Measurements from ENCODE around the gene FCRLB.
"Not testable (repeated sequence)": the region's sequence is repeated elsewhere in the genome, so short reads cannot be mapped to it uniquely, and the experiment has no call there.

FCRLB gene

DNA sequence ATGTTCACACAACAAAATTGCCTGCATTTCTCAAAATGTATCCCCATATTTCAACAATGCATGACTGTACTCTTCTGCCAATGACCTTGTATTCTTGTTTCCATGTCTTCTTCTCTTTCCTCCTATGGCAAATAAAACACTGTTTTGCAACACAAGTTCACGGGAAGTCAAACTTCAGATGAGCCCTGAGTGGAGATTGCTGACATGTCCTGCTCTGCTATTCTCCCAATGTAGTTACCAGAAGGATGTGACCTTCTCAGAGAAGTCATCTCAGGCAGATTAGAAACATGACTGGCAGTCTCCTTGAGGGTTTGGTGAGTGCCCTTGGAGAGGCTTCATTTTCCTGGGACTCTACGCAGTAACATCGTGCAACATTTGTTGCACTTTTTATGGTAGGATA lies 42.8 kb upstream of the FCRLB start:
- TF ChIP-seq, protein P1, sequence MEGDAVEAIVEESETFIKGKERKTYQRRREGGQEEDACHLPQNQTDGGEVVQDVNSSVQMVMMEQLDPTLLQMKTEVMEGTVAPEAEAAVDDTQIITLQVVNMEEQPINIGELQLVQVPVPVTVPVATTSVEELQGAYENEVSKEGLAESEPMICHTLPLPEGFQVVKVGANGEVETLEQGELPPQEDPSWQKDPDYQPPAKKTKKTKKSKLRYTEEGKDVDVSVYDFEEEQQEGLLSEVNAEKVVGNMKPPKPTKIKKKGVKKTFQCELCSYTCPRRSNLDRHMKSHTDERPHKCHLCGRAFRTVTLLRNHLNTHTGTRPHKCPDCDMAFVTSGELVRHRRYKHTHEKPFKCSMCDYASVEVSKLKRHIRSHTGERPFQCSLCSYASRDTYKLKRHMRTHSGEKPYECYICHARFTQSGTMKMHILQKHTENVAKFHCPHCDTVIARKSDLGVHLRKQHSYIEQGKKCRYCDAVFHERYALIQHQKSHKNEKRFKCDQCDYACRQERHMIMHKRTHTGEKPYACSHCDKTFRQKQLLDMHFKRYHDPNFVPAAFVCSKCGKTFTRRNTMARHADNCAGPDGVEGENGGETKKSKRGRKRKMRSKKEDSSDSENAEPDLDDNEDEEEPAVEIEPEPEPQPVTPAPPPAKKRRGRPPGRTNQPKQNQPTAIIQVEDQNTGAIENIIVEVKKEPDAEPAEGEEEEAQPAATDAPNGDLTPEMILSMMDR (IDR thresholded peaks at IDR 0.05) = no peak
- no peak overlapping the region for H3K4me3 ChIP-seq (ENCODE audit: low read depth, low read length)
- H3K36me3 ChIP-seq (ENCODE audit: control insufficient read depth, insufficient read depth, low read length) = no peaks in the 10 kb centered on the region
- H3K9ac ChIP-seq = no peak overlapping the region
- no peak overlapping the region for H3K4me2 ChIP-seq (ENCODE audit: low read length)
- H3K79me2 ChIP-seq = no peaks in the 10 kb centered on the region
- H3K27ac ChIP-seq = no peak overlapping the region
- H3K4me1 ChIP-seq = no peaks in the 10 kb centered on the region
- no peaks in the 10 kb centered on the region for H3K9me3 ChIP-seq (ENCODE audit: control insufficient read depth, low read length)
- H3K27me3 ChIP-seq (ENCODE audit: control insufficient read depth, insufficient read depth, low read length) = no peaks in the 10 kb centered on the region
- no peak overlapping the region for H2AFZ ChIP-seq

DNA sequence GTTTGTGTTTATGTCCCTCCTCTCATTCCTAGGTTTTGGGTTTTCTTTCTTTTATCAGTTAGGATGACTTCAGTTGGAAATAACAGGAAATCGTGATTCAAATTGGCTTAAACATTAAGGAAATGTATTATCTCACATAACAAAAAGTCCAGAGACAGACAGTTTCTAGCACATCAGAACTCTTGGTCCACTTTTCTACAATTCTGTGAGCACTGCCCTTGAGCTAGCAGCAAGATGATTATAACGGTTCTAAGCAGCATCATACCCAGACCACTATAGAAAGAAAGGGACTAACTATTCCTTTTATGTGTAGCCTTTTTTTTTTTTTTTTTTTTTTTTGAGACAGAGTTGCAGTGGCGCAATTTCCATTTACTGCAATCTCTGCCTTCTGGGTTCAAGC lies 39.5 kb upstream of the FCRLB start:
- no peaks in the 10 kb centered on the region for H3K9me3 ChIP-seq (ENCODE audit: control insufficient read depth, low read length)
- no peak overlapping the region for H2AFZ ChIP-seq
- H3K9ac ChIP-seq = no peak overlapping the region
- H3K4me3 ChIP-seq (ENCODE audit: low read depth, low read length) = no peak overlapping the region
- H3K27ac ChIP-seq = no peak overlapping the region
- no peak overlapping the region for H3K4me2 ChIP-seq (ENCODE audit: low read length)
- no peaks in the 10 kb centered on the region for H3K79me2 ChIP-seq
- no peaks in the 10 kb centered on the region for H3K36me3 ChIP-seq (ENCODE audit: control insufficient read depth, insufficient read depth, low read length)
- H3K4me1 ChIP-seq = no peaks in the 10 kb centered on the region
- no peaks in the 10 kb centered on the region for H3K27me3 ChIP-seq (ENCODE audit: control insufficient read depth, insufficient read depth, low read length)
- TF ChIP-seq, protein P1 (IDR thresholded peaks at IDR 0.05) = no peak

DNA sequence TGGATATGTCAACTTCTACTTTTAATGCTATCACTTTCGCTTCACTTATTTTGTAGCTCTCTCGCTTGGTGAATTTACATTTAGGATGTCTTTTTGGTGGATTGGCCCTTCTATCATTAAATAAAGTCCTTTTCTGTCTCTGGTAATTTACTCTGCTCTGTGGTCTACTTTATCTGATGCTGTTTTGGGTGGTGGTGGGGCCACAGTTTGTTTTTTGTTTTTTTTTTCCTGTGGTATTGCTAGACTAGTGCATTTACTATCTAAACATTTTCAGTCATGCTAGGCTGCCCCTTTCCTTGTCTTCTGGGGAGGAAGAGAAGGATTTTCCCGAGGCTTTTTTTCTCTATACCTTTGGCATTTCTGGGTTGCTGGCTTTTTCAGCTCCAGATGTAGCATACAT lies 32.4 kb upstream of the FCRLB start:
- no peak overlapping the region for H2AFZ ChIP-seq
- no peaks in the 10 kb centered on the region for H3K27me3 ChIP-seq (ENCODE audit: control insufficient read depth, insufficient read depth, low read length)
- H3K4me2 ChIP-seq (ENCODE audit: low read length) = no peak overlapping the region
- H3K9me3 ChIP-seq (ENCODE audit: control insufficient read depth, low read length) = no peaks in the 10 kb centered on the region
- H3K36me3 ChIP-seq (ENCODE audit: control insufficient read depth, insufficient read depth, low read length) = no peaks in the 10 kb centered on the region
- TF ChIP-seq, protein P1 (IDR thresholded peaks at IDR 0.05) = no peak
- no peak overlapping the region for H3K27ac ChIP-seq
- no peaks in the 10 kb centered on the region for H3K4me1 ChIP-seq
- H3K4me3 ChIP-seq (ENCODE audit: low read depth, low read length) = no peak overlapping the region
- no peak overlapping the region for H3K9ac ChIP-seq
- no peaks in the 10 kb centered on the region for H3K79me2 ChIP-seq

DNA sequence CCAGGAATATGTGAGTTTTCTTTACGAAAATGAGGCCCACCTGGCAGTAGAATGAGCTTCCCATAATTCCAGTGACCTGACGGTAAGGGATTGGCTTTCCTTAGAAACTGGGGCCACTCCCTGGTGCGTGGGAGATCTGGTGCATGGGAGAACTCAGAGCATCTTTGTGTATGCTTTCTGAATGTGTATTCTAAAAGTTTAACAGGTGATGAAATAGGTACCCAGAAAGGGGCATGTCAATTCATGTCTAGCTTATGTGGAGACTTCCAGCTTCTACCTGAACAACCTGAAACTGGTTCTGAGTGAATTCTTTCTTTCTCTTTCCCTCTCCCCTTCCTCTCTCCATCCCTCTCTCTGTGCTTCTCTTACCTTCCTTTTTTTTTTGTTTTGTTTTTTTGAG lies 29.5 kb upstream of the FCRLB start:
- H3K4me3 ChIP-seq (ENCODE audit: low read depth, low read length) = no peak overlapping the region
- H3K27me3 ChIP-seq (ENCODE audit: control insufficient read depth, insufficient read depth, low read length) = no peaks in the 10 kb centered on the region
- TF ChIP-seq, protein P1 (IDR thresholded peaks at IDR 0.05) = no peak
- H3K36me3 ChIP-seq (ENCODE audit: control insufficient read depth, insufficient read depth, low read length) = no peaks in the 10 kb centered on the region
- no peak overlapping the region for H2AFZ ChIP-seq
- no peak overlapping the region for H3K27ac ChIP-seq
- H3K4me1 ChIP-seq = no peaks in the 10 kb centered on the region
- no peaks in the 10 kb centered on the region for H3K9me3 ChIP-seq (ENCODE audit: control insufficient read depth, low read length)
- no peak overlapping the region for H3K4me2 ChIP-seq (ENCODE audit: low read length)
- no peaks in the 10 kb centered on the region for H3K79me2 ChIP-seq
- no peak overlapping the region for H3K9ac ChIP-seq

DNA sequence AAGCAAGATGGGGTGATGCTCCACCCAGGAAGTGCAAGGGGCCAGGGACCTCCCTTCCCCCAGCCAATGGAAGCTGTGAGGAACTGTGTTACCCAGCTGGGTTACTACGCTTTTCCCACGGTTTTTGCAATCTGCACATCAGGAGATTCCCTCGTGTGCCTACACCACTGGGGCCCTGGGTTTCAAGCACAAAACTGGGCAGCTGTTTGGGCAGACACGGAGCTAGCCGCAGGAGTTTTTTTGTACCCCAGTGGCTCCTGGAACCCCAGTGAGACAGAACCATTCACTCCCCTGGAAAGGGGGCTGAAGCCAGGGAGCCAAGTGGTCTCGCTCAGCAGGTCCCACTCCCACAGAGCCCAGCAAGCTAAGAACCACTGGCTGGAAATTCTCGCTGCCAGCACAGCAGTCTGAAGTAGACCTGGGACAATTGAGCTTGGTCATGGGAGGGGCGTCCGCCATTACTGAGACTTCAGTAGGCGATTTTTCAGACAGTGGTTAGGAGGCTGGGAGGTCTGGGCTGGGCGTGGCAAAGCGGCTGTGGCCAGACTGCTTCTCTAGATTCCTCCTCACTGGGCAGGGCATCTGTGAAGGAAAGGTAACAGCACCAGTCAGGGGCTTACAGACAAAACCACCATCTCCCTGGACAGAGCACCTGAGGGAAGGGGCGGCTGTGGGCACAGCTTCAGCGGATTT lies 28.2 kb upstream of the FCRLB start:
- H3K9ac ChIP-seq; H3K79me2 ChIP-seq; H3K4me1 ChIP-seq; H3K27ac ChIP-seq; H2AFZ ChIP-seq; H3K4me2 ChIP-seq (ENCODE audit: low read length); H3K4me3 ChIP-seq (ENCODE audit: low read depth, low read length); H3K36me3 ChIP-seq (ENCODE audit: control insufficient read depth, insufficient read depth, low read length); H3K27me3 ChIP-seq (ENCODE audit: control insufficient read depth, insufficient read depth, low read length); H3K9me3 ChIP-seq (ENCODE audit: control insufficient read depth, low read length): not testable (repeated sequence)

DNA sequence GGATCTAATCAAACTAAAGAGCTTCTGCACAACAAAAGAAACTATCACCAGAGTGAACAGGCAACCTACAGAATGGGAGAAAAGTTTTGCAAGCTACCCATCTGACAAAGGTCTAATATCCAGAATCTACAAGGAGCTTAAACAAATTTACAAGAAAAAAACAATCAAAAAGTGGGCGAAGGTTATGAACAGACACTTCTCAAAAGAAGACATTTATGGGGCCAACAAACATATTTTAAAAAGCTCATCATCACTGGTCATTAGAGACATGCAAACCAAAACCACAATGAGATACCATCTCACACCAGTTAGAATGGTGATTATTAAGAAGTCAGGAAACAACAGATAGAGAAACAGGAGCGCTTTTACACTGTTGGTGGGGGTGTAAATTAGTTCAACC lies 23.0 kb upstream of the FCRLB start:
- H3K4me3 ChIP-seq (ENCODE audit: low read depth, low read length) = not testable (repeated sequence)

More for the DNA sequence above, 23.0 kb upstream of the FCRLB start:
- not testable (repeated sequence) for H3K36me3 ChIP-seq (ENCODE audit: control insufficient read depth, insufficient read depth, low read length); H3K4me1 ChIP-seq; H3K9ac ChIP-seq; H2AFZ ChIP-seq; H3K4me2 ChIP-seq (ENCODE audit: low read length); H3K27me3 ChIP-seq (ENCODE audit: control insufficient read depth, insufficient read depth, low read length); H3K79me2 ChIP-seq; H3K9me3 ChIP-seq (ENCODE audit: control insufficient read depth, low read length); H3K27ac ChIP-seq

Data from parathyroid adenoma (tissue), 2 donors.